Astrocyte (in vitro differentiated cells and primary cell): Measurements from ENCODE around the gene ZNF77.

ENCODE experiments used
- CTCF ChIP-seq: IDR thresholded peaks from 2 replicates; pipeline ENCODE4 v1.5.1; 2011; ENCODE audit warnings: low read depth, mild to moderate bottlenecking, inconsistent platforms, low read length, moderate library complexity; ENCODE audit not compliant: insufficient read depth
- EZH2 ChIP-seq: IDR thresholded peaks from 2 replicates; pipeline ENCODE4 v1.6.1; 2012; ENCODE audit warnings: mild to moderate bottlenecking, low read length, inconsistent platforms; ENCODE audit not compliant: insufficient read depth

GRCh38 chr19:2989236-2989946 is 44.6 kb upstream of the ZNF77 start:
- TF ChIP-seq CTCF (no peak), EZH2 (no peak)
